GM18499 (cell line): ENCODE data around the gene PPM1K.
A peak's percentile ranks its signal among the peaks of the same experiment; 100 is the strongest.

Experiments
- ATAC-seq: cut with Tn5 transposase; IDR thresholded peaks from one replicate; pipeline ENCODE4 v1.9.1; 2021; ENCODE audit warnings: moderate number of reproducible peaks; ENCODE audit not compliant: insufficient read depth, unreplicated experiment

PPM1K gene

GRCh38 chr4:88277711-88278225 lies 6.6 kb downstream of the PPM1K start:
- no peak for ATAC-seq

GRCh38 chr4:88276952-88277710 lies 7.2 kb downstream of the PPM1K start:
- no peak for ATAC-seq

GRCh38 chr4:88275949-88276515 lies 8.3 kb downstream of the PPM1K start:
- no peak for ATAC-seq

GRCh38 chr4:88275516-88275915 lies 8.8 kb downstream of the PPM1K start:
- ATAC-seq = peak; percentile 49

GRCh38 chr4:88268913-88269312 lies 15.4 kb downstream of the PPM1K start:
- ATAC-seq = no peak

GRCh38 chr4:88264336-88264735 lies 20.0 kb downstream of the PPM1K start:
- no peak for ATAC-seq

GRCh38 chr4:88257726-88258125 lies 26.6 kb downstream of the PPM1K start:
- ATAC-seq = no peak

GRCh38 chr4:88255111-88255510 lies 29.2 kb downstream of the PPM1K start:
- ATAC-seq = no peak

GRCh38 chr4:88251924-88252323 lies 32.4 kb downstream of the PPM1K start:
- no peak for ATAC-seq

- ATAC-seq = no peak
These were observed 37.2 kb downstream of the PPM1K start for GRCh38 chr4:88247148-88247547.

GRCh38 chr4:88246600-88246999 lies 37.8 kb downstream of the PPM1K start:
- no peak for ATAC-seq

GRCh38 chr4:88244816-88245579 lies 39.4 kb downstream of the PPM1K start:
- no peak for ATAC-seq

- ATAC-seq = no peak
These were observed 40.3 kb downstream of the PPM1K start for GRCh38 chr4:88244056-88244455.

GRCh38 chr4:88242144-88242543 lies 42.2 kb downstream of the PPM1K start:
- no peak for ATAC-seq

- ATAC-seq = no peak
These were observed 44.1 kb downstream of the PPM1K start for GRCh38 chr4:88240297-88240714.

- ATAC-seq = no peak
These were observed 53.2 kb downstream of the PPM1K start for GRCh38 chr4:88230969-88231771.

GRCh38 chr4:88230461-88230891 lies 53.9 kb downstream of the PPM1K start:
- no peak for ATAC-seq

GRCh38 chr4:88227734-88228133 lies 56.6 kb downstream of the PPM1K start:
- no peak for ATAC-seq

GRCh38 chr4:88226143-88226542 lies 58.2 kb downstream of the PPM1K start:
- no peak for ATAC-seq
